LHCN-M2 (cell line): ENCODE data around the gene BNIP5. TPM values are rescaled to one million over a fixed set of nuclear protein-coding genes. Genes with fewer than 3 reads are reported as not detected.

Experiments
- DNase-seq: peaks from one replicate; pipeline ENCODE4 v3.0.0-alpha.2; 2012; ENCODE audit warnings: low read depth
- total RNA-seq: library from RNA; depleted of rRNA; stranded (reverse); fragments of >200 nt; gene quantifications from 2 replicates; pipeline ENCODE4 v1.2.3, GENCODE V29; 2014; rRNA removed

The BNIP5 gene
- total RNA-seq, 1 experiment from 2014 or later: not detected

GRCh38 chr6:36267731-36268477 lies 68.8 kb downstream of the BNIP5 start:
- no peak for DNase-seq

GRCh38 chr6:36266913-36267644 lies 69.6 kb downstream of the BNIP5 start:
- no peak for DNase-seq

Other genes with a start within 250 kb of the BNIP5 start
- gene MAPK13, start 206.4 kb downstream of the BNIP5 start, total RNA-seq: 0.63 and 1.0 TPM in 2 replicates
- gene BRPF3, start 140.1 kb downstream of the BNIP5 start, total RNA-seq: 8.2 and 12.7 TPM in 2 replicates
- not detected in 2 replicates for gene PNPLA1, start 66.8 kb downstream of the BNIP5 start, total RNA-seq
- gene ETV7, start 50.8 kb upstream of the BNIP5 start, total RNA-seq: 0.17 TPM in 1 of 2 replicates, not detected in the other
- gene PXT1, start 106.0 kb upstream of the BNIP5 start, total RNA-seq: 0.06 TPM in 1 of 2 replicates, not detected in the other
- gene KCTD20, start 106.1 kb upstream of the BNIP5 start, total RNA-seq: 46.1 and 47.5 TPM in 2 replicates
- 29.5 and 36.9 TPM in 2 replicates for gene STK38, start 210.6 kb upstream of the BNIP5 start, total RNA-seq